Fibroblast of lung (primary cell): Measurements from ENCODE around the gene MCEMP1.

Source experiments
- EZH2 ChIP-seq: IDR thresholded peaks from 2 replicates; pipeline ENCODE4 v1.5.1; 2012; ENCODE audit warnings: low read length, control low read depth, mild to moderate bottlenecking; ENCODE audit errors: missing control alignments
- TF ChIP-seq, protein P1 (sequence below), 2 donors: IDR thresholded peaks in 1 of 2; conservative IDR thresholded peaks in 1 of 2; 1 replicate in 1 of 2; 2 replicates in 1 of 2; pipeline ENCODE4 v1.5.1; 2011 to 2012; ENCODE audit warnings: low read length in 2 of 2, control low read depth in 1 of 2, inconsistent platforms in 1 of 2, low read depth in 1 of 2, mild to moderate bottlenecking in 1 of 2

DNA sequence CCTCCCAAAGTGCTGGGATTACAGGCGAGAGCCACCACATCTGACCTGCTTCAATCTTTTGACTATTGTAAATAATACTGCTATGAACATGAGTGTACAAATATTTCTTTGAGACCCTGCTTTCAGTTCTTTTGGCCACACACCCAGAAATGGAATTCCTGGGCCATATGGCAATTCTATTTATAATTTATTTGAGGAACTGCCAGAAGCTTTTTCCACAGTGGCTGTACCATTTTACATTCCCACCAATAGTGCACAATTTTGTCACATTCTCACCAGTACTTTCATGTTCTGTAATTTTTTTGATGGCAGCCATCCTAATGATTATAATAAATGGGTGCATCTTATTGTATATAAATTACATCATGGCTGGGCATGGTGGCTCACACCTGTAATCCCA lies 38.8 kb downstream of the MCEMP1 start:
- TF ChIP-seq, protein P1, sequence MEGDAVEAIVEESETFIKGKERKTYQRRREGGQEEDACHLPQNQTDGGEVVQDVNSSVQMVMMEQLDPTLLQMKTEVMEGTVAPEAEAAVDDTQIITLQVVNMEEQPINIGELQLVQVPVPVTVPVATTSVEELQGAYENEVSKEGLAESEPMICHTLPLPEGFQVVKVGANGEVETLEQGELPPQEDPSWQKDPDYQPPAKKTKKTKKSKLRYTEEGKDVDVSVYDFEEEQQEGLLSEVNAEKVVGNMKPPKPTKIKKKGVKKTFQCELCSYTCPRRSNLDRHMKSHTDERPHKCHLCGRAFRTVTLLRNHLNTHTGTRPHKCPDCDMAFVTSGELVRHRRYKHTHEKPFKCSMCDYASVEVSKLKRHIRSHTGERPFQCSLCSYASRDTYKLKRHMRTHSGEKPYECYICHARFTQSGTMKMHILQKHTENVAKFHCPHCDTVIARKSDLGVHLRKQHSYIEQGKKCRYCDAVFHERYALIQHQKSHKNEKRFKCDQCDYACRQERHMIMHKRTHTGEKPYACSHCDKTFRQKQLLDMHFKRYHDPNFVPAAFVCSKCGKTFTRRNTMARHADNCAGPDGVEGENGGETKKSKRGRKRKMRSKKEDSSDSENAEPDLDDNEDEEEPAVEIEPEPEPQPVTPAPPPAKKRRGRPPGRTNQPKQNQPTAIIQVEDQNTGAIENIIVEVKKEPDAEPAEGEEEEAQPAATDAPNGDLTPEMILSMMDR (conservative IDR thresholded peaks at IDR 0.05 in 1 of 2, IDR thresholded peaks at IDR 0.05 in 1 of 2; ENCODE audit: low read depth in 1 of 2, low read length in 2 of 2) = no peak
- TF ChIP-seq EZH2 = no peak
